ENCODE measurements around the gene POF1B.

- TF ChIP-seq, protein P1, sequence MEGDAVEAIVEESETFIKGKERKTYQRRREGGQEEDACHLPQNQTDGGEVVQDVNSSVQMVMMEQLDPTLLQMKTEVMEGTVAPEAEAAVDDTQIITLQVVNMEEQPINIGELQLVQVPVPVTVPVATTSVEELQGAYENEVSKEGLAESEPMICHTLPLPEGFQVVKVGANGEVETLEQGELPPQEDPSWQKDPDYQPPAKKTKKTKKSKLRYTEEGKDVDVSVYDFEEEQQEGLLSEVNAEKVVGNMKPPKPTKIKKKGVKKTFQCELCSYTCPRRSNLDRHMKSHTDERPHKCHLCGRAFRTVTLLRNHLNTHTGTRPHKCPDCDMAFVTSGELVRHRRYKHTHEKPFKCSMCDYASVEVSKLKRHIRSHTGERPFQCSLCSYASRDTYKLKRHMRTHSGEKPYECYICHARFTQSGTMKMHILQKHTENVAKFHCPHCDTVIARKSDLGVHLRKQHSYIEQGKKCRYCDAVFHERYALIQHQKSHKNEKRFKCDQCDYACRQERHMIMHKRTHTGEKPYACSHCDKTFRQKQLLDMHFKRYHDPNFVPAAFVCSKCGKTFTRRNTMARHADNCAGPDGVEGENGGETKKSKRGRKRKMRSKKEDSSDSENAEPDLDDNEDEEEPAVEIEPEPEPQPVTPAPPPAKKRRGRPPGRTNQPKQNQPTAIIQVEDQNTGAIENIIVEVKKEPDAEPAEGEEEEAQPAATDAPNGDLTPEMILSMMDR (IDR thresholded peaks at IDR 0.05; ENCODE audit: insufficient read depth, low read length): no peak
- TF ChIP-seq POLR2AphosphoS5 (IDR thresholded peaks at IDR 0.05; ENCODE audit: low read depth): no peak
Observed at GRCh38 chrX:85391878-85392238, 12.4 kb upstream of the POF1B start.

Data from HL-60 (cell line).